H1 (cell line): ENCODE data around the gene WDR3.

ENCODE experiments used
- EP300 ChIP-seq, 2 experiments: IDR thresholded peaks; 1 replicate in 1 of 2; 2 replicates in 1 of 2; pipeline ENCODE4 v1.6.1; 2011 to 2012; ENCODE audit warnings: low read depth in 2 of 2, low read length in 2 of 2, mild to moderate bottlenecking in 2 of 2, borderline replicate concordance in 1 of 2, inconsistent platforms in 1 of 2, moderate library complexity in 1 of 2
- GABPA ChIP-seq: IDR thresholded peaks from 2 replicates; pipeline ENCODE4 v1.6.1; 2011; ENCODE audit warnings: mild to moderate bottlenecking, low read length, moderate library complexity, borderline replicate concordance; ENCODE audit not compliant: insufficient read depth
- POLR2AphosphoS5 ChIP-seq: IDR thresholded peaks from 2 replicates; pipeline ENCODE4 v1.6.1; 2011; ENCODE audit warnings: low read depth, low read length

DNA sequence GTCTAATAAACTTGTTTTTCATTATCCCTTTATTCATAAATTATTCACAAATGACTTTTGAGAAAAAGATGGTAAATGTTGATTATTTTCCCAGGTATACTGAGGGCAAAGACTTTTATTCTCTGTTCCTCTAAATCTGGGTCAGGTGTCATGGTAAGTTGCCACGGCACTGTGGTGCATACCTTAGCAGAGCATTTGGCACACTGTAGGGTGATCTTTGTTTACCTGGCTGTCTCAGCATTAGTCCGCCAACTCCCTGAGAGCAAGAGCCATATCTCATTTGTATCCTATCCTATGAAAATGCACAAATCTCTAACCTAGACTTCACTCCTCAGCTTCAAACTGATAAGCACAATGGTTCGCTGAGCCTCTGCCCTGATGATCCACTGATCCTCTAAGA is 25.1 kb upstream of the WDR3 start:
- no peak for TF ChIP-seq POLR2AphosphoS5
- TF ChIP-seq EP300 (IDR thresholded peaks at IDR 0.05; ENCODE audit: borderline replicate concordance in 1 of 2, low read depth in 2 of 2, low read length in 2 of 2) = no peak
- TF ChIP-seq GABPA = no peak
